NCI-H1105 (cell line): ENCODE data around the gene MGAM2.

Experiments
- DNase-seq: peaks from one replicate; lab custom pipeline; 2025; lab: John Stamatoyannopoulos, UW

MGAM2 gene

GRCh38 chr7:142120524-142120923, 9.0 kb downstream of the MGAM2 start:
- DNase-seq: no peak

- no peak for DNase-seq
Measured at GRCh38 chr7:142123184-142123583, 11.7 kb downstream of the MGAM2 start.

GRCh38 chr7:142125256-142125955, 13.9 kb downstream of the MGAM2 start:
- no peak for DNase-seq

GRCh38 chr7:142130267-142130666, 18.7 kb downstream of the MGAM2 start:
- no peak for DNase-seq

GRCh38 chr7:142131439-142132185, 20.1 kb downstream of the MGAM2 start:
- DNase-seq: no peak

- DNase-seq: no peak
Measured at GRCh38 chr7:142133731-142134148, 22.2 kb downstream of the MGAM2 start.

- DNase-seq: no peak
Measured at GRCh38 chr7:142134909-142135308, 23.4 kb downstream of the MGAM2 start.

- no peak for DNase-seq
Measured at GRCh38 chr7:142138996-142139395, 27.5 kb downstream of the MGAM2 start.

- DNase-seq: no peak
Measured at GRCh38 chr7:142139597-142140400, 28.3 kb downstream of the MGAM2 start.

- DNase-seq: no peak
Measured at GRCh38 chr7:142140401-142140959, 29.0 kb downstream of the MGAM2 start.

GRCh38 chr7:142142702-142143101, 31.2 kb downstream of the MGAM2 start:
- no peak for DNase-seq

- no peak for DNase-seq
Measured at GRCh38 chr7:142146124-142146523, 34.6 kb downstream of the MGAM2 start.

GRCh38 chr7:142150356-142150755, 38.8 kb downstream of the MGAM2 start:
- DNase-seq: no peak

- no peak for DNase-seq
Measured at GRCh38 chr7:142150869-142151268, 39.4 kb downstream of the MGAM2 start.

- no peak for DNase-seq
Measured at GRCh38 chr7:142152076-142152475, 40.6 kb downstream of the MGAM2 start.

GRCh38 chr7:142153400-142153799, 41.9 kb downstream of the MGAM2 start:
- DNase-seq: no peak

GRCh38 chr7:142158736-142159496, 47.4 kb downstream of the MGAM2 start:
- DNase-seq: no peak

GRCh38 chr7:142161921-142162320, 50.4 kb downstream of the MGAM2 start:
- no peak for DNase-seq

- no peak for DNase-seq
Measured at GRCh38 chr7:142168746-142169145, 57.2 kb downstream of the MGAM2 start.

GRCh38 chr7:142172932-142173331, 61.4 kb downstream of the MGAM2 start:
- no peak for DNase-seq

GRCh38 chr7:142174441-142174840, 62.9 kb downstream of the MGAM2 start:
- DNase-seq: no peak

- DNase-seq: no peak
Measured at GRCh38 chr7:142175594-142175993, 64.1 kb downstream of the MGAM2 start.
